Ovary (tissue), 10 donors: ENCODE measurements around the gene CFAP206. TPM values are rescaled to one million over a fixed set of nuclear protein-coding genes. Genes with fewer than 3 reads are reported as not detected.
A peak's percentile ranks its signal among the peaks of the same experiment; 100 is the strongest.

Experiments
- DNase-seq, 5 donors: peaks; one replicate each; pipeline ENCODE4 v3.0.0-alpha.2; 2019 to 2020
- H3K27ac ChIP-seq, 2 donors: fragments of 200-600 bp; one replicate each; pipeline versions ENCODE4 v1.5.1 to v1.8.0; 2019 to 2022
- H3K27me3 ChIP-seq: fragments of 200-600 bp; one replicate; pipeline ENCODE4 v1.8.0; 2022
- H3K36me3 ChIP-seq: fragments of 200-600 bp; sonication (generic); one replicate; pipeline ENCODE4 v1.5.1; 2019
- H3K4me1 ChIP-seq: one replicate; pipeline ENCODE4 v1.8.1; 2013; ENCODE audit warnings: mild to moderate bottlenecking, moderate library complexity; ENCODE audit not compliant: insufficient read depth
- H3K4me3 ChIP-seq: fragments of 200-600 bp; sonication (generic); one replicate; pipeline ENCODE4 v1.5.1; 2017
- H3K9me3 ChIP-seq, 2 donors: fragments of 200-600 bp in 1 of 2; sonication (generic) in 1 of 2; one replicate each; pipeline versions ENCODE4 v1.5.1 to v1.8.1; 2013 to 2019; ENCODE audit warnings: mild to moderate bottlenecking in 1 of 2, moderate library complexity in 1 of 2
- CTCF ChIP-seq, 3 donors: fragments of 450-650 bp in 2 of 3; fragments of 200-600 bp in 1 of 3; IDR thresholded peaks; one replicate each; pipeline versions ENCODE4 v1.5.1 to v1.8.0; 2016 to 2022; ENCODE audit warnings: antibody characterized with exemption in 3 of 3, mild to moderate bottlenecking in 1 of 3
- EP300 ChIP-seq: sonication (generic); formaldehyde crosslinking; IDR thresholded peaks from one replicate; pipeline ENCODE4 v1.6.1; 2017; ENCODE audit warnings: antibody characterized with exemption
- POLR2A ChIP-seq: fragments of 450-650 bp; IDR thresholded peaks from one replicate; pipeline ENCODE4 v1.6.1; 2017; ENCODE audit warnings: antibody characterized with exemption, mild to moderate bottlenecking, moderate library complexity
- WGBS, 3 donors: extraction: QIAGEN DNeasy Blood & Tissue Kit in 1 of 3; methylation state at CpG; one replicate each; pipeline versions ENCODE4 v1.1.5 to v1.1.7; 2013 to 2017; 5-methylcytosine and 5-hydroxymethylcytosine counted together
- intact Hi-C, 4 donors: fragments of 100-400 bp; cut with DNase I; formaldehyde crosslinking; loops; one replicate each; pipeline versions ENCODE4 v1.11.0 to v1.15.1; 2022 to 2023
- long read RNA-seq, 3 donors: library from polyadenylated mRNA in 2 of 3; unstranded in 2 of 3; transcript quantifications; one replicate each; pipeline ENCODE4 v2.0.0 and lab custom pipeline, GENCODE V29; 2021 to 2026
- polyA plus RNA-seq, 2 donors: library from polyadenylated mRNA; stranded (reverse); fragments of 200-250 nt in 1 of 2; fragments of 350-450 nt in 1 of 2; fragmentation: Illumina TruSeq in 1 of 2; extraction: RNeasy Lipid Tissue Mini Kit (QIAGEN cat#74804) in 1 of 2; gene quantifications; one replicate each; pipeline ENCODE4 v1.2.3, GENCODE V29; 2013 to 2014
- total RNA-seq, 7 donors: library from RNA; depleted of rRNA in 2 of 7; stranded (reverse); fragments of >200 nt in 2 of 7; fragmentation: NEBNext Ultra II Directional in 3 of 7; extraction: Animal tissue kit (Norgen Biotek cat#: 25700) in 3 of 7; gene quantifications; one replicate each; pipeline versions ENCODE4 v1.1.0 to v1.2.4, GENCODE V29; 2016 to 2023
- donor health status: DM: no; HTN: no; CAD: no; lungs with moderate emphysema.
- donor health status: DM: no; HTN: no; CAD: no.
- donor health status: Bipolar disorder and iron deficiency.
- donor health status: DM: yes; HTN: yes; CAD: no.
- donor health status: DM: no; HTN: no; CAD: no.
- donor health status: DM: yes; HTN: yes; CAD: no.

CFAP206 gene, protein sequence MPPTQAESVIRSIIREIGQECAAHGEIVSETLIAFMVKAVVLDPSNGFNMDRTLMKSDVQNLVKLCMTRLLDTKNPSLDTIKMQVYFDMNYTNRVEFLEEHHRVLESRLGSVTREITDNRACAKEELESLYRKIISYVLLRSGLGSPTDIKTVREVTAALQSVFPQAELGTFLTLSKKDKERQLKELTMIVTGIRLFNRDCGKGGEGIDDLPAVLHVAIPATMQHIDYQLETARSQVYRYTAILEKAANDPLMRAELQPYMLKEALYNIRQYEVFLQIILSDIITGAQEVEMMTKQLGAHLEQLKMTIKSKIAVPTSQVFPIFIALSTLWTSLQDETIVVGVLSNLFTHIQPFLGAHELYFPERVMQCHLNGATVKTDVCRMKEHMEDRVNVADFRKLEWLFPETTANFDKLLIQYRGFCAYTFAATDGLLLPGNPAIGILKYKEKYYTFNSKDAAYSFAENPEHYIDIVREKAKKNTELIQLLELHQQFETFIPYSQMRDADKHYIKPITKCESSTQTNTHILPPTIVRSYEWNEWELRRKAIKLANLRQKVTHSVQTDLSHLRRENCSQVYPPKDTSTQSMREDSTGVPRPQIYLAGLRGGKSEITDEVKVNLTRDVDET
- 1 to 10 TPM in 2 of 7 donors, under 1 TPM in 4, not detected in 1; 0.25 to 9.5 (median 0.73) TPM for total RNA-seq
- polyA plus RNA-seq, result under 1 TPM; 0.15 to 0.47 TPM
- long read RNA-seq, donor 1, result 0 reads
- long read RNA-seq, donor 2, partial matches to known transcripts, result 0 of 1 reads
- long read RNA-seq, donor 2, other reads (novel, unspliced or antisense), result 0 of 1 reads
- long read RNA-seq, donor 3, partial matches to known transcripts, result 0 of 1 reads
- long read RNA-seq, donor 3, other reads (novel, unspliced or antisense), result 0 of 1 reads

GRCh38 chr6:87407901-87408720 is at the start of gene CFAP206:
TSS of gene CFAP206 (plus strand) at chr6:87407972. CDS start at chr6:87409840, 1,868 bp downstream.
- Histone ChIP-seq H3K4me3 (peak within 1 kb of the TSS; percentile 76), H3K27ac (peak within 1 kb of the TSS; percentile 2 to 59), H3K4me1 (no peaks in the 10 kb centered on the region), H3K9me3 (no peaks in the 10 kb centered on the region), H3K36me3 (no peaks in the 10 kb centered on the region), H3K27me3 (no peaks in the 10 kb centered on the region)
- DNase-seq, result peak; percentile 76 to 84 (median 80)
- intact Hi-C loops, result loop anchor here in 1 of 4 donors (10.0 kb wide), 1 partner anchor 177 kb away; the partner anchor contains the start of gene RARS2
- WGBS, 3 donors, result 0% methylated on average over 56 to 68 of the region's 82 CpGs
- TF ChIP-seq POLR2A, result no peak

DNA sequence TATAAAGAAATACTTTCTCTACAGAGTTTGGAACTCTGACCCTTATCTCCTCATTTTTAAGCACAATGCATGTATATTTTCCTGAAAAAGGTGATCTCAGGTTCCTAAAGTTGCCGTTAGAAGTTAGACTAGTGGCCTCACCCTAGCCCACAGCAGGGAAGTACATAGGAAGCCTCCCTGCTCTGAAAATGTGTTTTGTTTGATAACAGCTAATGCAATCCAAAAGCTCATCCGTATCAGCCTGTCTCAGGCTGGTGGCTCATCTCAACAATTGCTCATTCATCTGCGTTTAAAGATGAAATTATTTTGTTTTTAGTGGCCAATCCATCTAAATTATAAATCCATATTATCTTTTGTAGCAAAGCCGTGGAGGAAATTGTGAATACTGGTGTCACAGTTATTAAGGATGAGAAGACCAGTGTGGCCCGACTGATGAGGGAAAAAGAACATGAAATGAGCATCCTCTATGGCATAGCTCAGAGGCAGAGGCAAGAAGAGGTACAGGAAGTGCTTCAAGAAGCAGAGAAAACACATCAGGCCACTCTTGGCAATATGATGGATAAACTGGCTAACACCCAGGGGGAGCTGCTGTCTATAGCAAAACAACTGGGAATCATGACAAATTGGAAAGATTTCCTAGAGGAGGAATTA is 43.0 kb upstream of the CFAP206 start:
- intact Hi-C loops, result no loop called here
- no peak for TF ChIP-seq CTCF (IDR thresholded peaks at IDR 0.05)
- no peak for TF ChIP-seq EP300
- Histone ChIP-seq H3K36me3 (no peaks in the 10 kb centered on the region), H3K4me1 (no peaks in the 10 kb centered on the region), H3K9me3 (no peaks in the 10 kb centered on the region), H3K4me3 (no peak overlapping the region), H3K27ac (no peak overlapping the region), H3K27me3 (no peaks in the 10 kb centered on the region)
- DNase-seq, result no peak
- 48 to 64% (median 54%) methylated on average over 5 of the region's 5 CpGs for WGBS, 3 donors

- Histone ChIP-seq H3K27me3 (no peaks in the 10 kb centered on the region), H3K4me3 (no peak overlapping the region), H3K36me3 (no peaks in the 10 kb centered on the region), H3K4me1 (no peaks in the 10 kb centered on the region), H3K27ac (no peak overlapping the region), H3K9me3 (no peaks in the 10 kb centered on the region)
- no peak for DNase-seq
- 74 to 80% (median 78%) methylated on average over 4 of the region's 4 CpGs for whole genome bisulfite sequencing, 3 donors
- no peak for TF ChIP-seq POLR2A
- TF ChIP-seq EP300, result no peak
- intact Hi-C loops, result no loop called here
These were observed 41.5 kb upstream of the CFAP206 start for GRCh38 chr6:87366072-87366827.

DNA sequence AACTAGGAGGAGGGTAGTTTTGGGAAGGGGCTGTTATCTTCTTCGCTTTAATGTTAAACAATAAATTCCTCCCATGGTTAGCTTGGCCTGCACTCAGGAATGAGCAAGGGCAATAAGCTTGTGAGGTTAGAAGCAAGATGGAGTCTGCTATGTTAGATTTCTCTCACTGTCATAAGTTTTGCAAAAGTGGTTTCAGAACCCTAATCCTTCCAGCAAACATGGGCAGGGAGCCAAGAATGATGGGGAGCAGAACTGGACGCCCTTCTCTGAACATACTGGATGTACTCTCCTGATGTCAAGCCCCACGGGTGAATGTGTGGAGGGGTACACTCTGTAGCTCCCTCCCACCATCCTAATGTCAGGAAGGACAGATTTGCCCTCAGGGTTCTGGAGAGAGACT is 40.9 kb upstream of the CFAP206 start:
- no peaks in the 10 kb centered on the region for H3K27me3 ChIP-seq
- no peaks in the 10 kb centered on the region for H3K9me3 ChIP-seq
- no peak overlapping the region for H3K4me3 ChIP-seq
- 48 to 60% (median 57%) methylated on average over 3 of the region's 3 CpGs for WGBS, 3 donors
- H3K27ac ChIP-seq, result no peak overlapping the region
- no peaks in the 10 kb centered on the region for H3K4me1 ChIP-seq
- intact Hi-C loops, result no loop called here
- no peaks in the 10 kb centered on the region for H3K36me3 ChIP-seq
- DNase-seq, result no peak
- no peak for TF ChIP-seq CTCF (IDR thresholded peaks at IDR 0.05)
- TF ChIP-seq POLR2A, result no peak
- no peak for TF ChIP-seq EP300
